Activated gamma-delta T cell treated with anti-CD3 and anti-CD28 coated beads, Interleukin-2, amount 50 U/mL, for 16 hours (primary cell): ENCODE results near the gene GRID1.
"Not testable (repeated sequence)": the region's sequence is repeated elsewhere in the genome, so short reads cannot be mapped to it uniquely, and the experiment has no call there.

ENCODE experiments used
- DNase-seq: peaks from one replicate; pipeline ENCODE4 v3.0.0-alpha.2; 2020; ENCODE audit warnings: low read depth

The GRID1 gene

DNA sequence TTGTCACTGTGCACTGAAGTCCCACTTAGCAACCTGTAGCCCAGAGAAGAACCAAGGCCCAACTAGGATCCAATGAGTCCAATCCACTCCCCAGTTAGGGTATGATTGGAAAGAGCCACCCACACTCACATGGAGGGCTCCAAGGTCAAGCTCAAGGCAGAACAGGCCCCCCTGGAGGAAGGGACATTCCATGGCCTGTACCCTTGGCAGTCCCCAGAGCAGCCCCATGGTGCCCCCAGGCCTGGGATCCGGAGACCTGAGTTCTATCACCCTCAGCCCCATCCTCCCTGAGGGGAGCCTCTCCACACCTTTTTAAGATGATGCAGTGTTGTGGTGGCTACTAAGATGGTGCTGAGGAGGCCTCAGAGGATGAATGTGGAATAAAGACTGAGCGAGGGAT lies 231.4 kb downstream of the GRID1 start:
- no peak for DNase-seq

GRCh38 chr10:86130737-86131475 lies 235.7 kb downstream of the GRID1 start:
- DNase-seq, result no peak

DNA sequence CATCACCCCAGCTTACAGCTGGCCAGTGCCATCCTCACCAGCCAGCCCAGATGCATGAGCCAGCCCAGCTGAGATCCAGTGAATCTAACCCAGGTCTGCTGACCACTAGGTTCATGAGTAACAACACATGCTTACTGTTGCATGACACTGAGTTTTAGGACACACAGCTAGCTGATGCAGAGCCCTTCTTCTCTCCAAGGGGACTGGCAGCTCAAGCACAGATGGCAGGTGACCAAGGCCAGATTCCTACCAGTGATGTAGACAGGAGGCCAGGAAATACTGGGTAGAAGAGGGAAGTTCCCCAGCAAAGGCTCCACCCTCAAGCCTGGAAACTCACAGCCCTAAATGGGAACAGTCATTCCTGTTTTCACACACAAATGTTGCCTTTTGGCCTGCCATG lies 236.6 kb downstream of the GRID1 start:
- DNase-seq, result no peak

- DNase-seq, result no peak
Observed at GRCh38 chr10:86128360-86128759, 238.2 kb downstream of the GRID1 start.

DNA sequence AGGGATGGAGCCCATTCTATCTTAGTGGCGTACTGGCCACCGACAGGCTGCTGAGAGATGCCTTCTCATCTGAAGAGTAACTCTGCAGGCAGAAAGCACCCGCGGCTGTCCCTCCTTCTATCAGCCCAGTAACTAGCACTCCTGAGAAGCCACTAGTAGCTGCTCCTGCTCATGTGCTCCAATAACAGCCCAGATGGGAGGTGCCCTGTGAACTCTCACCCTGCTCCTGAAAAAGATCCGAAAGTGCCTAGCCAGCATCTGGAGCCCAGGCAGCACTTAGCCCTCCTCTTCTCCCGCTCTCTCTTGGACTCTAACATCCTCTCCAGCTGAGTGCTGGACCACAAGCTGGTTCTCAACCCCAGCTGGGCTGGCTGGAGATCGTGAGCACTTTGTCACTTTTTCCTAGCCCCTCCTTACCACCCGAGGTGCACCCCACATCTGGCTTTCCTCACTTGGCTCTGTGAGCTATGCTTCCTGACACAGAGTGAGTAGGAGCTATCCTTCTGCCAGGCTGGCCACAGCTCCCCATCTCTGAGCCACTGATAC lies 239.2 kb downstream of the GRID1 start:
- no peak for DNase-seq

- no peak for DNase-seq
Observed at GRCh38 chr10:86124734-86125133, 241.9 kb downstream of the GRID1 start.

- DNase-seq, result no peak
Observed at GRCh38 chr10:86123715-86124114, 242.9 kb downstream of the GRID1 start.

DNA sequence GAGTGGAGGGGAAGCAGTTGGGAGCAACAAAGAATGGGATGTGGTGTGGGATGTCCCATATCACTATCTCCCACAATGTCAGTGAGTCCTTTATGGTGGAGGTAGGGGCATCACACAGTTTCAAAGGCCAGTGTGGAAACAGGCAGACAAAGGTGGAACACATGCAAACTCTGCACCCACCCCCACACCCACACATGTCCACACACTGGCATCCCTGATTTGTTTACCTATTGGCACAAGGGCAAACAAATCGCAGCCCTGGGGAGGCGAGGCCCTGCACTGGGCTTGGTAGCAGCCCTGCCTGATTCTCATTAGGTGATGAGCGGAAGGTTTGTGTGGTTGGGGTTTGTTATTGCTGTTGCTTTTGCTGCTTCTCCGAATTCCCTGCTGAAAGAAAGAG lies 243.3 kb downstream of the GRID1 start:
- no peak for DNase-seq

- no peak for DNase-seq
Observed at GRCh38 chr10:86122646-86123045, 243.9 kb downstream of the GRID1 start.

DNA sequence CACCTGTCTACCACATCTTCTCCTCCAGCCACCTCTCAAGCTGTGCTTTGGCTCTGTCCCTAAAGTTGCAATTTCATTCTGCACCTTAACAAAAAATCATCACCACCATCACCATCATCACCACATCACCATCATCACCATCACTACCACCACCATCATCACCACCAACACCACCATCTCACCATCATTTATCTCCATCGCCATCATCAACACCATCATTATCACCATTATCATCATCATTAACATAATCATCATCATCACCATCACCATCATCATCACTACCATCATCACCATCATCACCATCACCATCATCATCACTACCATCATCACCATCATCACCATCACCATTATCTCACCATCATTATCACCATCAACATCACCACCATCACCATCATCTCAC lies 245.4 kb downstream of the GRID1 start:
- no peak for DNase-seq

- no peak for DNase-seq
Observed at GRCh38 chr10:86117051-86117450, 249.5 kb downstream of the GRID1 start.

DNA sequence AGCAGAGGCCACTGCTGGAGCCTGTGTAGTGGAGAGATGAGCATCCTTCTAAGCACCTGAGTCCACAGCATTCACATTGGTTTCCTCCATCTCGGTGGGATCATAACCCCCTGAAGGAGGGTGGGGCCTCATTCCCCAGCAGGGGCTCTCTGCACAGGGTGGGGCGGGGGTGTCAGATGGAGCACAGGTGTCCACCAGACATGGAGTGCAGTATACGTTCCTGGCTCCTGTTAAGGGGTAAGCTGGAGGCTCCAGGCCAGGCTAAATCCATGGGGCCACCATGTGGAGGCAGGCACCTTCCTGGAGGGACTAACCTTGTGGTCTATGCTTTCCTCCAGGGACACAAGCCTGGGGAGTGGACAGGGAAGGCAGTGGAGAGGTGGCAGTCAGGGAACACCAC lies 252.6 kb downstream of the GRID1 start:
- no peak for DNase-seq

DNA sequence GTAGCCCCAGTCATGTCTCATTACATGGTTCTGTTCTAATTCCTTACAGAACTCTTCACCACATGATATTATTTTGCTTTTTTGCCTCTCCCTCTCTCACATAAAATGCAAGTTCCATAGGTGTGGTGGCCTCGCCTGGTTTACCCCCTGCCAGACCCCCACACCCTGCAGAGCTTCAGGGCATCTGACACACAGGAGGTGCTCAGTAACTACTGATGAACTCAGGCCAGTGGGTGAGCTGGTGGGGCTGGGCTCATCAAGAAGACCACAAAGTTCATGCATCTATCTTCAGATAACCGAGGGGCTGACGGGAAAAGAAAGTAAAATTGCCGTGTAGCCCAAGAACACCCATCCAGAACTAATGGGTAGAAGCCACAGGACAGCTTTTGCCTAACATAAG lies 253.1 kb downstream of the GRID1 start:
- no peak for DNase-seq

DNA sequence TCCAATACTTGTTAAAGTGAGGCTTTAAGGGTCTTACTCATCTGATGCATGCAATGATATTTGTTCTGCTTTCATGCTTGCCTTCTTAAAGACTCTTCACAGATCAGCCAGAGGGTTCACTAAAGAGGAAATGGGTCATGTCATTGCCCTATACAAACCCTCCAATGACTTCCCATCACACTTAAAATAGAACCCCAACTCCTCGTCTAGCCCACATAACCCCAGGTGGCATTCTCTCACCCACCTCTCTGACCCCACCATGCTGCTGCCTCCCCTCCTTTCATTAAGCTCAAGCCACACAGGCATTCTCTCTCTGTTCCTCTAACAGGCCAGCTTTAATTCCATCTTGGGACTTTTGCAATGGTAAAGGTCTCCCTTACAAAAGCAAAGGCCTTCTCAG lies 253.6 kb downstream of the GRID1 start:
- DNase-seq, result no peak

DNA sequence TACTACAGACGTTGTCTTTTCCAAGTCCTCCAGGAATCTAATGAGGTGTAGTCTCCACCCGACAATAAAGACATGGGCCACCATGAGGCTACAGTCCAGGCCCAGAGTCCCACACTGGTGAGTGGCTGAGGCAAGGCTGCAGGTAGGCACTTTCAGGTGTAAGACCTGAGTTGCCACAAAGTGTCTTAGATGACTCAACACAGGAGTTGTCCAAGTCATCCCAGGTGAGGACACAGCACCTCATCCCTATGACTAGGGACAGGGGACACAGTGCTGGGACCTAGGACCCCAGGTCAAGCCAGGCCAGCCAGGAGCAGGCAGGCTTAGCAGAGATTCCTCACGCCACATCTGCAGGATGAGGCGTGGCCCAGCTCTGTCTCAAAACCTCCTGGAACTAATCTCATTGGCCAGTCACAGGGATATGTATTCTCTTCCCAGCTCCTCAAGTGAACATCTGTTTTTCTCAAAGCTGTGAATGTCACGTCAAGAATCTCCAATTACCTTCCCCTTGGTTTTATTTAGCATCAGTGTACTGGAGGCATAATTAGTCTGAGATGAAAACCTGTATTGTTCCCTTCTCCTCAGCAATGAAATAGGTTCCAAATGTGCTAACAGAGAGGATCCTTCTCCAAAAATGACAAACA lies 254.6 kb downstream of the GRID1 start:
- no peak for DNase-seq

GRCh38 chr10:86110156-86110786 lies 256.3 kb downstream of the GRID1 start:
- DNase-seq, result no peak

DNA sequence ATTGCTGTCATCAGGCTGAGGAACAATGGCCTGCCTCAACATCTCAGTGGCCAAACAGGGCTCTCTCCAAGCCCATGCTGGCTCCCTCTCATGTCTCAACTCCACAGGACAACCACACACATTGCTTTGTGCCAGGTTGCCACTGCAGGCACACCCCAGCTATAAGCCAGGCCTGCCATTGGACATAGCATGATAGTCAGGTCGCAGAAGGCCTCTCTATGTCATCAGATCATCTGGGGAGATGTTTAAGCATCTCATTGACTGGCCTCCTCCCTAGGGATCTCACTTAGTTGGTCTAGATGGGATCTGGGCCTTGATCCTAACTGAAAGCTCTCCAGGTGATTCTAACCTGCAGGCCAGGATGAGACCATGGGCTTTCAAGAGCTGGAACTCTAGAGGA lies 257.2 kb downstream of the GRID1 start:
- DNase-seq, result no peak

GRCh38 chr10:86108696-86109095 lies 257.9 kb downstream of the GRID1 start:
- DNase-seq, result no peak

GRCh38 chr10:86107611-86108310 lies 258.8 kb downstream of the GRID1 start:
- DNase-seq, result not testable (repeated sequence)

- DNase-seq, result no peak
Observed at GRCh38 chr10:86107131-86107530, 259.5 kb downstream of the GRID1 start.

DNA sequence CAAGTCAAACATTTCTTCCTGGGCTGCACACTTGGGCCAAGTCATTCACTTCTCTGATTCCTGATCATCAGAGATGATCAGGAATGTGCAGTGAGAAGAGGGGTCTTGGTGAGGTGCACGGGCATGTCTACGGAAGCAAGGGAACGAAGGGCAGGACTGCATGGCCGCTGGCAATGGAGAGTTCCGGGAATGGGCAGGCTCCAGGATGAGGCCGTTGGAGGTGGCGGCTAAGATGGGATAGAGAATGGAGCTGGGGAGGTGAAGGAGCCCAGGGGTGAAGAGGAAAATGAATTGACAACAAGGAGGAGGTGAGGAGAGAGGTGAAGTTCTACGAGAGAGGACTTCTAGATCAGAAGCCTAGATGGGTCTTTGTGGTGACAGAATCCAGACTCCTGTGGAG lies 260.0 kb downstream of the GRID1 start:
- DNase-seq, result no peak

DNA sequence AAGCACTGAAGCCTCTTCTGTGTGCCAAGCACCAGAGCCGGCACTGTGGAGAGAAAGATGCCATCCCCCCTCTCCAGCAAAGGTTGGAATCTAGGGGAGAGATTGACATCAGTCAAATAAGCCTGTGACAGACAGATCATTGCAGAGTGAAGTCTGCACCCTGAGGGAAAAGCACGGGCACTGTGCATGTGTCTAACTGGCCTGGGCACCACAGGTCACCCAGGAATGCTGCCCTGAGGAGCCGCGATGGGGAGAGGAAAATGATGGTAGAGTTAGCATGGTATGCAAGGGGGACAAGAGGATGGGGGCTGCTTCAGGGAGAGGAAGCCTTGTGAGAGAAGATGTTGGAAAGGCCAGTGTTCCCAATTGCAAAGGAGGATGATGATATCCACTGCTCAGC lies 261.0 kb downstream of the GRID1 start:
- no peak for DNase-seq

DNA sequence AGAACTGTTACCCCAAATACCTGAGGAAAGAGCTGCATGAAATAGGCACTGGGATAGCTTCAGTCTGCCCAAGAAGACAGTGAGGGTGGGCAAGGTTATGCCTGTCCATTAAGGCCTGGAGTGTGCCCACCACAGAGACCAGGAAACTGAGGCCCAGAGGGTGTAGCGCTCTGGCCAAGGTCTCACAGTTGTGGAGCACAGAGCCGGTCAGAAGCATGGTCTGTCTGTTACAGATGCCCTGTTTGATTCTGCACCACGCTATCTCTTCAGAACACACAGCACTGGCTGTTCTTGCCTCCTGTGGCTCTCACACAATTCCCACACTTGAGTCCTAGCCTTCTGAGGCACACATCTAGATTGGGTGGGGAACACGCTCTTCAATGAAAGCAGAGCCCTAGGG lies 261.4 kb downstream of the GRID1 start:
- no peak for DNase-seq
